ENCODE data around the gene MAPRE2. TPM values are rescaled to one million over a fixed set of nuclear protein-coding genes. Genes with fewer than 3 reads are reported as not detected.

MAPRE2 gene
- total and polyA plus RNA-seq, 10 donors: 18.8 to 62.9 (median 45.1) TPM

GRCh38 chr18:35026407-35027061 lies 14.7 kb upstream of the MAPRE2 start:
- WGBS, 5 donors: 88 to 91% (median 89%) methylated on average over 5 of the region's 5 CpGs
- no peak overlapping the region for H3K27ac ChIP-seq
- intact Hi-C loops (cut with DNase I; ENCODE audit: low total_unique reads): loop anchor here (10.0 kb wide), 1 partner anchor 208 kb away; no protein-coding TSS in a partner anchor
- H3K27me3 ChIP-seq (replicated peaks in 1 of 7): no peaks in the 10 kb centered on the region
- H3K4me1 ChIP-seq: peaks cover 9 to 31% (median 19%) of the 10 kb centered on the region in 6 donors
- no peak overlapping the region for H3K4me3 ChIP-seq
- TF ChIP-seq POLR2AphosphoS5 (IDR thresholded peaks at IDR 0.05): no peak
- peak in 7 of 11 experiments; percentile 9 to 39 (median 23) for TF ChIP-seq CTCF (IDR thresholded peaks at IDR 0.05 in 8 of 11, conservative IDR thresholded peaks at IDR 0.05 in 3 of 11)
- H3K9me3 ChIP-seq: no peaks in the 10 kb centered on the region
- no peak for DNase-seq
- no peaks in the 10 kb centered on the region for H3K36me3 ChIP-seq

GRCh38 chr18:35027206-35027605 lies 14.0 kb upstream of the MAPRE2 start:
- DNase-seq: no peak
- no peaks in the 10 kb centered on the region for H3K36me3 ChIP-seq
- H3K27ac ChIP-seq: no peak overlapping the region
- 59 to 86% (median 78%) methylated on average over 1 of the region's 1 CpG for WGBS, 5 donors
- H3K4me1 ChIP-seq: peaks cover 9 to 38% (median 25%) of the 10 kb centered on the region in 6 donors
- H3K27me3 ChIP-seq (replicated peaks in 1 of 7): no peaks in the 10 kb centered on the region
- no peak for TF ChIP-seq CTCF (IDR thresholded peaks at IDR 0.05 in 8 of 11, conservative IDR thresholded peaks at IDR 0.05 in 3 of 11)
- no peak for TF ChIP-seq POLR2A (IDR thresholded peaks at IDR 0.05)
- TF ChIP-seq POLR2AphosphoS5 (IDR thresholded peaks at IDR 0.05): no peak
- no peak overlapping the region for H3K4me3 ChIP-seq
- no peaks in the 10 kb centered on the region for H3K9me3 ChIP-seq
- intact Hi-C loops (cut with DNase I; ENCODE audit: low total_unique reads): loop anchor here (10.0 kb wide), 1 partner anchor 208 kb away; no protein-coding TSS in a partner anchor

DNA sequence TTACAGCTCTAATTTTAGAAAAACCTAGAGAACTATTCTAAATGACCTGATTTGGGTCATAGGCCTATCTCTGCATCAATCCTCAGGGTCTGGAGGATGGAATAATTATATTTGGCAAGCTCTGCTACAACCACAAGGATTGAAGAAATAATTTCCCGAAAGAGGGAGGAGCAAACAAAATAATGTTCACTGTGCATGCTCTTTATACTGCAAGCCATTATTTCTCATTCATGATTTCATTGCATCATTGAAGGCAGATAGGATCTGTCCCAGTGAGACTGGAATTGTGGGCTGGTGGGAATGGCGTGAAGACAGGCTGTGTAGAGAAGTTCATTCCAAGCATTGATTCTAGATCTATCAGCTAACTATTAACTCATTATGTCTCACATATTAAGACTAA lies 12.7 kb upstream of the MAPRE2 start:
- intact Hi-C loops (cut with DNase I; ENCODE audit: low total_unique reads): loop anchor here (10.0 kb wide), 1 partner anchor 206 kb away; no protein-coding TSS in a partner anchor
- TF ChIP-seq POLR2A (IDR thresholded peaks at IDR 0.05): no peak
- no peak for TF ChIP-seq CTCF (IDR thresholded peaks at IDR 0.05 in 8 of 11, conservative IDR thresholded peaks at IDR 0.05 in 3 of 11)
- no peak for TF ChIP-seq POLR2AphosphoS5 (IDR thresholded peaks at IDR 0.05)
- Histone ChIP-seq H3K4me3 (no peak overlapping the region), H3K27ac (no peak overlapping the region), H3K9me3 (no peaks in the 10 kb centered on the region), H3K36me3 (no peaks in the 10 kb centered on the region), H3K27me3 (replicated peaks in 1 of 7) (no peaks in the 10 kb centered on the region), H3K4me1 (peaks cover 9 to 44% (median 29%) of the 10 kb centered on the region in 6 donors)
- no peak for DNase-seq
- WGBS, 5 donors: 85 to 97% (median 94%) methylated on average over 2 of the region's 2 CpGs

- TF ChIP-seq CTCF (IDR thresholded peaks at IDR 0.05 in 8 of 11, conservative IDR thresholded peaks at IDR 0.05 in 3 of 11): no peak
- no peak for TF ChIP-seq POLR2AphosphoS5 (IDR thresholded peaks at IDR 0.05)
- TF ChIP-seq POLR2A (IDR thresholded peaks at IDR 0.05): no peak
- Histone ChIP-seq H3K27ac (peak overlapping the region in 6 of 8 donors; percentile 71 to 88 (median 86)), H3K4me1 (peaks cover 9 to 44% (median 29%) of the 10 kb centered on the region in 6 donors), H3K36me3 (no peaks in the 10 kb centered on the region), H3K4me3 (peak overlapping the region in 3 of 8 donors; percentile 23 to 61 (median 29)), H3K9me3 (no peaks in the 10 kb centered on the region), H3K27me3 (replicated peaks in 1 of 7) (no peaks in the 10 kb centered on the region)
- intact Hi-C loops (cut with DNase I; ENCODE audit: low total_unique reads): loop anchor here (10.0 kb wide), 1 partner anchor 206 kb away; no protein-coding TSS in a partner anchor
- WGBS, 5 donors: 90 to 98% (median 93%) methylated on average over 4 of the region's 4 CpGs
- DNase-seq: no peak
These were observed 12.1 kb upstream of the MAPRE2 start for GRCh38 chr18:35029103-35029502.
